WTC11 (cell line): ENCODE results near the gene MRPS18B.

Experiments
- CBFB ChIP-seq: sonication (generic); formaldehyde crosslinking; IDR thresholded peaks from 2 replicates; pipeline ENCODE4 v1.8.1; 2022; ENCODE audit warnings: mild to moderate bottlenecking, low read depth, missing genetic modification reagents
- ESRRA ChIP-seq: sonication (generic); formaldehyde crosslinking; IDR thresholded peaks from 2 replicates; pipeline ENCODE4 v1.8.1; 2022; ENCODE audit warnings: mild to moderate bottlenecking, missing genetic modification reagents, borderline replicate concordance
- JUN ChIP-seq: sonication (generic); formaldehyde crosslinking; IDR thresholded peaks from 2 replicates; pipeline ENCODE4 v1.8.0; 2023; ENCODE audit warnings: mild to moderate bottlenecking, missing genetic modification reagents
- SP1 ChIP-seq: sonication (generic); formaldehyde crosslinking; conservative IDR thresholded peaks from 2 replicates; pipeline ENCODE4 v1.8.1; 2022; ENCODE audit warnings: missing genetic modification reagents
- TCF7 ChIP-seq: sonication (generic); formaldehyde crosslinking; IDR thresholded peaks from 2 replicates; pipeline ENCODE4 v1.8.0; 2022; ENCODE audit warnings: mild to moderate bottlenecking, low read depth, missing genetic modification reagents, moderate library complexity
- TEAD4 ChIP-seq: sonication (generic); formaldehyde crosslinking; IDR thresholded peaks from 2 replicates; pipeline ENCODE4 v1.8.0; 2022; ENCODE audit warnings: mild to moderate bottlenecking, missing genetic modification reagents
- ZNF138 ChIP-seq: sonication (generic); formaldehyde crosslinking; conservative IDR thresholded peaks from 2 replicates; pipeline ENCODE4 v1.8.1; 2022; ENCODE audit warnings: mild to moderate bottlenecking, moderate library complexity, missing genetic modification reagents
- ZNF671 ChIP-seq: fragments of 250-450 bp; sonication (Bioruptor Pico); IDR thresholded peaks from 2 replicates; pipeline ENCODE4 v1.8.0; 2021; ENCODE audit warnings: mild to moderate bottlenecking
- TF ChIP-seq, protein P1 (sequence below): fragments of 200-600 bp; IDR thresholded peaks from 2 replicates; pipeline ENCODE4 v1.8.0; 2022; ENCODE audit warnings: antibody characterized with exemption
- TF ChIP-seq, protein P2 (sequence below): sonication (generic); formaldehyde crosslinking; IDR thresholded peaks from 2 replicates; pipeline ENCODE4 v1.8.0; 2022; ENCODE audit warnings: mild to moderate bottlenecking, missing genetic modification reagents
- TF ChIP-seq, protein P3 (sequence below): sonication (generic); formaldehyde crosslinking; IDR thresholded peaks from 2 replicates; pipeline ENCODE4 v1.8.1; 2022; ENCODE audit warnings: missing genetic modification reagents, borderline replicate concordance
- TF ChIP-seq, protein P4 (sequence below): sonication (generic); formaldehyde crosslinking; IDR thresholded peaks from 2 replicates; pipeline ENCODE4 v1.8.1; 2023; ENCODE audit warnings: mild to moderate bottlenecking, missing genetic modification reagents, moderate library complexity

DNA sequence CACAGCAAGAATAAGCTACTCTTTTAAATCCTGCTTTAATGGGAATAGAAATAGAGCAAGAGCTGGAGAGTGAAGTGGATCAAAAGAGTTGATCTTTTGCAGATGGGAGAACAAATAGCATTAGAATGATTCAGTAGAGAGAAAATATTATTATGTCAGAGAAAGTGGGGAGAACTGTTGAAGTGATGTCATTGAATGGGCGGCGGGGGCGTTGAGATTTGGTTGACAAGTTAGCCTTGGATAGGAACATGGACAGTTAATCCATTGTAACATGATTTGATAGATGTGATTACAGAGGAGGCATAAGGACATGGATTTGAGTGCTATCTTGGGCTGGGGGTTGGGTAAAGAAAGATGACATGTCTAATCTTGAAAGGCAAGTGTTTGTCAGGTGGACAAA lies 18.2 kb downstream of the MRPS18B start:
- TF ChIP-seq, protein P1, sequence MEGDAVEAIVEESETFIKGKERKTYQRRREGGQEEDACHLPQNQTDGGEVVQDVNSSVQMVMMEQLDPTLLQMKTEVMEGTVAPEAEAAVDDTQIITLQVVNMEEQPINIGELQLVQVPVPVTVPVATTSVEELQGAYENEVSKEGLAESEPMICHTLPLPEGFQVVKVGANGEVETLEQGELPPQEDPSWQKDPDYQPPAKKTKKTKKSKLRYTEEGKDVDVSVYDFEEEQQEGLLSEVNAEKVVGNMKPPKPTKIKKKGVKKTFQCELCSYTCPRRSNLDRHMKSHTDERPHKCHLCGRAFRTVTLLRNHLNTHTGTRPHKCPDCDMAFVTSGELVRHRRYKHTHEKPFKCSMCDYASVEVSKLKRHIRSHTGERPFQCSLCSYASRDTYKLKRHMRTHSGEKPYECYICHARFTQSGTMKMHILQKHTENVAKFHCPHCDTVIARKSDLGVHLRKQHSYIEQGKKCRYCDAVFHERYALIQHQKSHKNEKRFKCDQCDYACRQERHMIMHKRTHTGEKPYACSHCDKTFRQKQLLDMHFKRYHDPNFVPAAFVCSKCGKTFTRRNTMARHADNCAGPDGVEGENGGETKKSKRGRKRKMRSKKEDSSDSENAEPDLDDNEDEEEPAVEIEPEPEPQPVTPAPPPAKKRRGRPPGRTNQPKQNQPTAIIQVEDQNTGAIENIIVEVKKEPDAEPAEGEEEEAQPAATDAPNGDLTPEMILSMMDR, result no peak
- TF ChIP-seq TCF7 (no peak), ESRRA (no peak), CBFB (no peak), SP1 (no peak), ZNF138 (CRISPR knock-in tag) (no peak), TEAD4 (no peak), JUN (CRISPR knock-in tag) (no peak), ZNF671 (no peak)
- TF ChIP-seq, protein P2, sequence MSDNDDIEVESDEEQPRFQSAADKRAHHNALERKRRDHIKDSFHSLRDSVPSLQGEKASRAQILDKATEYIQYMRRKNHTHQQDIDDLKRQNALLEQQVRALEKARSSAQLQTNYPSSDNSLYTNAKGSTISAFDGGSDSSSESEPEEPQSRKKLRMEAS (CRISPR knock-in tag), result no peak
- TF ChIP-seq, protein P3, sequence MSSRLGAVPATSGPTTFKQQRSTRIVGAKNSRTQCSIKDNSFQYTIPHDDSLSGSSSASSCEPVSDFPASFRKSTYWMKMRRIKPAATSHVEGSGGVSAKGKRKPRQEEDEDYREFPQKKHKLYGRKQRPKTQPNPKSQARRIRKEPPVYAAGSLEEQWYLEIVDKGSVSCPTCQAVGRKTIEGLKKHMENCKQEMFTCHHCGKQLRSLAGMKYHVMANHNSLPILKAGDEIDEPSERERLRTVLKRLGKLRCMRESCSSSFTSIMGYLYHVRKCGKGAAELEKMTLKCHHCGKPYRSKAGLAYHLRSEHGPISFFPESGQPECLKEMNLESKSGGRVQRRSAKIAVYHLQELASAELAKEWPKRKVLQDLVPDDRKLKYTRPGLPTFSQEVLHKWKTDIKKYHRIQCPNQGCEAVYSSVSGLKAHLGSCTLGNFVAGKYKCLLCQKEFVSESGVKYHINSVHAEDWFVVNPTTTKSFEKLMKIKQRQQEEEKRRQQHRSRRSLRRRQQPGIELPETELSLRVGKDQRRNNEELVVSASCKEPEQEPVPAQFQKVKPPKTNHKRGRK, result no peak
- TF ChIP-seq, protein P4, sequence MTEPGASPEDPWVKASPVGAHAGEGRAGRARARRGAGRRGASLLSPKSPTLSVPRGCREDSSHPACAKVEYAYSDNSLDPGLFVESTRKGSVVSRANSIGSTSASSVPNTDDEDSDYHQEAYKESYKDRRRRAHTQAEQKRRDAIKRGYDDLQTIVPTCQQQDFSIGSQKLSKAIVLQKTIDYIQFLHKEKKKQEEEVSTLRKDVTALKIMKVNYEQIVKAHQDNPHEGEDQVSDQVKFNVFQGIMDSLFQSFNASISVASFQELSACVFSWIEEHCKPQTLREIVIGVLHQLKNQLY (CRISPR knock-in tag), result no peak
